Measurements from ENCODE around the gene SH3RF3. TPM values are rescaled to one million over a fixed set of nuclear protein-coding genes. Genes with fewer than 3 reads are reported as not detected.

The SH3RF3 gene
- total RNA-seq, 1 donor from 2014 or later: 0.68 TPM

DNA sequence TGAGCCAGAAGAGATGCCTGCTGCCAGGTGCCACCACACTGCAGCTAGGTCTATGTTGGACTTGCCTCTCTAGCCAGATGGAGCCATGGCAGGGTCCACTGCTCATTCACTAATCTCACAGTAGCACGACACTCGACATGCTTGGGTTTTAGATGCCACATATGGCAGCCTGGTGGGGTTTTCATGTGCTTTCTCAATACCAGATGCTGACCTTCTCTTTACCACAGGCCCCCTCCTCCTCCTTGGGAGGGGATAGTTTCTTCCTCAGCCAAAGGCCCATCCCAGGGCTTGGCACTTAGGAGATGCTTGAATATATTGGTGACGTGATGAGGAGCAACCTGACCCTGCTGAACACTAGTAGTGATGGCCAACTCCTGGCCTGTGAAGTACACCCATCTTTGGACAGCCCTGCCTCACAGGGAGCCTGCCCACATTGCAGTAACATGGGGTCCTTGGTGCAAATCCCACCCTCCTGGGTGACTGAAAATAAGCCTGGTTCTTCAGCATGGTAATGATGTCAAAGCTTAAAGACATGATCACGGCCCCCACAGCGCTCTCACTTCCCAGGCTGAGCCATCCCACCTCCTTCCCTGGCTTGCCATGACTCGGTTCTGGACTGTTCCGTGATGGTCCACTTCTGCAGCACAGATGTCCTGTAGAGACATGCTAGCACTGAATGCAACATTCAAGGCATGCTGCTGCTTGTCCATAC lies 227.5 kb downstream of the SH3RF3 start:
- no peak for ATAC-seq

DNA sequence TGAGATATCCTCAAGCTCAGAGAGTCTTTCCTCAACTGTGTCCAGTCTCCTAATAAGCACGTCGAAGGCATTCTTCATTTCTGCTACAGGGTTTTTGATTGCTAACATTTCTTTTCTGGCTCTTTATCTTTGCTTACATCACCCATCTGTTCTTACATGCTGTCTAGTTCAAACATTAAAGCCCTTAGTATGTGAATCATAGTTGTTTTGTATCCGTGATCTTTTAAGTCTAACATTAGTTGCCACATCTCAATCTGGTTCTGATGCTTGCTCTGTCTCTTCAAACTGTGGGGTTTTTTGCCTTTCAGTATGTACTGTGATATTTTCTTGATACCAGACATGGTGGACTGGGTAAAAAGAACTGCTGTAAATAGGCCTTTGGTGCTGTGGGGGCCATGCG lies 235.2 kb downstream of the SH3RF3 start:
- peak; percentile 32 for ATAC-seq

DNA sequence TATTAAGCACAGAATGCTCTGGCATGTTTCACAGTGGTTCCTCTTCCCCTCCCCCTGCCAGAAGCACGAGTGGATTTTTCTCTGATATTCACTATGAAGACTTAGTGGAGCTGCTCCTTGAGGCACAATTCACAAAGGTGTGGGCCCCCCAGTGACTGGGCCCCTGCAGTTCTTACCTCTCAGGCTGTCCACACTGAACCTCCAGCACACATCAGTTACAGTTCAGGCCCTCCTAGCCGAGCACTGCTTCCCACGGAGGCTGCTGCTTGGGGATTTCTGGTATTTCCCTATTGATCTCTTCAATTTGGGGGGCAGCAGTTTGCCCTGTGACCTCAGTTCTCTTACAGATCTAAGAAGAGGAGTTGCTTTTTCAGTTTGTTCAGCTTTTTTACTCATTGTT lies 236.1 kb downstream of the SH3RF3 start:
- no peak for ATAC-seq

DNA sequence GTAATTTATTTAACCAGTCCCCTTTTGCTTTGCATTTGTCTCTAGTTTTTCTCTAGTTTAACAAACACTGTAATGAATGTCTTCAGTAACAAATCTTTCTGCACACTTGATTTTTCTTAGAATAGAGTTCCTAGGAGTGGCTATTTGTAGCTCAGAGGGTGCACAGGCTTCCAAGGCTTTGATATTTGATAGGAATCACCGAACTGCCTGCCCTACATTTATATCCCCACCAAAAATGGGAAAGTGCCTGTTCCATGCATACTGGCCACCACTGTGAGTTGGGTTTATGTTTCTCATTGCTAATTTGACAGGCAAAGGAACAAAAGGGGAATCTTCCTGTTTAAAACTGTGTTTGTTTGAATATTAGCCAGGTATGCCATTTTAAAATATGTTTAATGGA lies 238.7 kb downstream of the SH3RF3 start:
- no peak for ATAC-seq

GRCh38 chr2:109368798-109369197 lies 239.8 kb downstream of the SH3RF3 start:
- no peak for ATAC-seq

DNA sequence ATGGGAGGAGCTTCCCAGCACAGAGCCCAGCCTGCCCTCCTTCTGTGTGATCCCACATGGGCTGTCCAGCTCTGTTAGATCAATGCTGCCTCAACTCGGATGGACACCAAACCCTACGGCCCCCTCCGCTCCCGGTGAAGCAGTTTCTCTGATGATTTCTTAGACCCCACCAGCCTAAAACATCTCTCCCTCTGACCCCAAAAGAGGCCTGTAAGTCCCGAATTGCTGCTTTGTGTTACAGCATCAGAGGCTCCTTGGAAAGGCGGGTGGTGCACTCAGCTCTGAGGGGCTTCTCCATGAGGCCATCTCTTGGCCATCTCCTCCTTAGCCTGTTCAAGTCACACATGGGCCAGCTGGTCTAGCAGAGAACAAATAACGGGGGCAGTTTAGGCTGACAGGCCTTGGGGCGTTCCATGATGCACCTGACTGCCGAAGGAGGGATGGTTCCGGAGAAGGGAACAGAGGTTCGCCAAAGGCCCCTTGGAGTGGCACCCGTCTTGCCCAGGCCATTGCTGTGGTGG lies 240.7 kb downstream of the SH3RF3 start:
- ATAC-seq: no peak

- no peak for ATAC-seq
Measured at GRCh38 chr2:109370399-109371035, 241.5 kb downstream of the SH3RF3 start.

DNA sequence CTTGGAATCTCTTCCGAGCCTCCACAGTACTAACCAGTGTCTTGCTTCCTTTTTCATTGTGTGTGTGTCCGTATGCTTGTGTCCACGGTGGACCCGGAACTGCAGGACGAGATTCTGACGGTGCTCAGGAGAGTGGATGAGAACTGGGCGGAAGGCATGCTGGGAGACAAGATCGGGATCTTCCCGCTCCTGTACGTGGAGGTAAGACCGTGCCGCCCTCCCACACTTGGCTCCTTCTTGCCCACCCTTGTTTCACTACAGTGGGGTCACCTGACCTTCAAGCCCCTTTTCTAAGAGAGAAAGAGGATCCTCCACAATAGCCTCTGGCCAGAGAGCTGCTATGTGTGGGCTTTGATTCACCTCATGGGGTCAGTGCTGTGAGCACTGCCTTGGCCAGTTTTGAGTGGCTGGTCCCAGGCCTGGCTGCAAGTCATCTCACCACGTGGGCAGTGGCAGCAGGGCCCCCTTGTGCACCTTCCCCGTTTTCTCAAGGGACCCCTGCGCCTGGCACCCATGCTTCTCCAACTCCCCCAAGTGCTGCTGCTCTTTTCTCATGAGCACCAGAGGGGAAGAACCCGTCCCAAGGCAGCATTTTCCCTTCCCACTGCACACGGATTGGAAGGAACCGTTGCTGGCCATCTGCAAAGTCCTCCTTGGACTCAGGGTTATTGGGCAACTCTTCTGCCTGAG lies 242.6 kb downstream of the SH3RF3 start:
- ATAC-seq: no peak

GRCh38 chr2:109372171-109372568 lies 243.2 kb downstream of the SH3RF3 start:
- ATAC-seq: no peak

GRCh38 chr2:109372614-109373013 lies 243.6 kb downstream of the SH3RF3 start:
- ATAC-seq: no peak

DNA sequence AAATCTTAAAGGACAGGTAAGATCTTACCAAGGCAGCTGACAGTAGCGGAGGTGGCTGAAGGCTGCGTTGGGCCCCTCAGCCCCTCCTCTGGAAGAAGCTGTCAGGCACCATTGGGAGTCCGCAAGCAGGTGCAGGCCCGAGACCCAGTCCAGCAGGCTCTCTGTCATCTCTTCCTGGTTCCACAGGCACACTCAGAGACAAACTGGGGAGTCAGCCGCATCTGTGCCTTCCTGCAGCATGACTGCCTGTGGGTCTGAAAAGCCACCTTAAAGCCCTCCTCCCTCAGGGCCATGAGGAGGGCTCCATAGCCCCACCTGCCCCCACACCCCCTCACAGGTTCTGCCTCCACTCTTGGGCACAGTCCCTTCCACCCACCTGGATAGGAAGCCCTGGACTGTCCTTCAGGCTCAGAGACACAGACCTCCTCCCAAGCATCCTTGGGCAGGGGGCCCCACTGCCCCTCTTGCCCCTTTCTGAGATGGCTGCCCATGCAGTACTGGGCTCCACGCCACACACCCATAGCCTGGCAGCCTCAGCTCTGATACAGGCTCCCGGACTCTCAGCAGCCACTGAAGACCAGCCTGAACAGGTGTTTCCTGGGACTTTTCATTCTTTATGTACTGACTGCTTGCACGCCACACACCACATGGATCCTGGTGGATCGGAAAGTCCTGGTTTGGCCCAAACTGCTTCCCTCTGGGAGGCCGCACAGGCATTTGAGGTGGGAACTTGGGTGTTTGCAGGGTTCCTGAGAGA lies 245.0 kb downstream of the SH3RF3 start:
- ATAC-seq: no peak

DNA sequence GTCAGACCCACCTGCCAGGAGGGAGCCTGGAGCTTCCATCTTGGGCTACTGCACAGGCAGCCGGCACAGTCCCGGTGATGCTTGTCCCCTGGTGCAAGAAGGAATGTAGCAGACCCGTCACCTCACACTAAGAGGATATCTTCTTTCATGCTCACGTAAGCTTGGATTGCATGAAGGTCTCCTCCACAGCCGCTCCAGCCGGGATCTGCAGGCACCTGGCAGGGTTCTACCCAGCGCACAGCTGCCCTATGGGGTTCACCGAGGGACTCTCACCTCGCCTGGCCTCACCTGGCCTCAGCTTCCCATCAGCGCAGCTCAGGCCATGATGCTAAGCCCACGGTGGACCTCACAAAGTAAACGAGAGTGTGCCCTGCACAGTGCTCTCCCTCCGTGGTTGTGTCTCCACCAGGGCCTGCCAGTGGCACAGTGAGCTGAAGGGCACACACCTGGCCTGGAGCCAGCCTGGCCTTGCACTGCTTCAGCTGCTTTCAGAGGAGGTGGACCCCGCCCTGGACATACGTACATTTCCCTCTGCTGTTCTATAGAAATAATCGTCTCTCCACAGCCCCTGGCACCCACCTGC lies 245.6 kb downstream of the SH3RF3 start:
- ATAC-seq: no peak

DNA sequence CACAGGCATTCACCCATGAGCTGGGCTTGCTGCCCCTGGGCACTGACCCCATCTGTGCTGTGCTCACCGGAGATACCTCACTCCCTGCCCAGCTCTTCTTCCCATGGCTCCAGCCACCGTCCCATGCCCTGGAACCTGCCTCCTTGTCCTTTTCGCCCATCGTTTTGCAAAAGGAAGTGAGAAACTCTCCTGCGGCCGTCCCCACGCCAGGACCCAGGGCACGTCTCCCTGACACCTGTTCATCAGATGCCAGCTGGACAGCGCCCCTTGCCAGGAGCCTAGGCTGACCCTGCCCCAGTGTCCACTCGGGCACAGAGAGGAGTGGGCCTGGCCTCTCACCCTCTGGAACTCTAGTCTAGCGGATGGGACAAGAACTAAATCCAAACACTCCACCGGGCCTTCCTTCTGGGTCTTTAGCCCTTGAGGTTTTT lies 246.1 kb downstream of the SH3RF3 start:
- no peak for ATAC-seq

DNA sequence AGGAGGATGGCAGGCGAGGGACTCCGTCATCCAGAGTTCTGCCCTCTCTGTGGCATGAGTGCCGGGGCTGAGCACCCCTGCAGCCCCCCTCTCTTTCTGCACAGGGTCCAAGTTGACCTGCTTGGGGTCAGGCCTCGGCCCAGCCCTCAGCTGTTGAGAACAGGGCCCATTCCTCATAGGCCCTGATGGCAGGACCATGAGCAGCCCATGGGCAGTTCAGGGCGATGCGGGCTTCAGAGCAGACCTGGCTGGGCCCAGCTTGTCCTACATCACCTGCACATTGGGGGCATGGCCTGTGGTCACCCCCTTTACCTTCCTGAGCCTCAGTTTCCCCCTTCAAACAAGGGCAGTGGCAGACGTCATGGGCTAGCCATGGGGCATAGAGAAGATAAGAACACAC lies 246.7 kb downstream of the SH3RF3 start:
- ATAC-seq: no peak

DNA sequence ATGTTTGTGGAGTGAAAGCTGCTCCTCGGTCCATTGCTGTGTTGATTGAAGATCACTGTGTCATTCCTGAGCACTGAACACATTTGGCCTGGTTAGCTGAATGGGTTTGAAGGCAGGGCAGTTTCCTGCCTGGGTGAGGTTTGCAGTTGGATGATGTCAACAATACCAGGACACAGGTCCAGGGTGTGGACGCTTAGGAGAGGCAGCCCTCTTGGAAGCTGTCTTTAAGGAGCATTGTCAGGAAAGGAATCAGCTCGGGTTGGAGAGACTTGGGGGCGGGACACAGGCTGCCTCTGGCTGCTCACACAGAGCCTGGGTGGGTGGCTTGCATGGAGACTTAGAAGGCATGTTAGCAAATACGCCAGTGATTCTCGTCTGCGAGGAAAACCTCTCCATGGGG lies 247.1 kb downstream of the SH3RF3 start:
- ATAC-seq: peak; percentile 60

DNA sequence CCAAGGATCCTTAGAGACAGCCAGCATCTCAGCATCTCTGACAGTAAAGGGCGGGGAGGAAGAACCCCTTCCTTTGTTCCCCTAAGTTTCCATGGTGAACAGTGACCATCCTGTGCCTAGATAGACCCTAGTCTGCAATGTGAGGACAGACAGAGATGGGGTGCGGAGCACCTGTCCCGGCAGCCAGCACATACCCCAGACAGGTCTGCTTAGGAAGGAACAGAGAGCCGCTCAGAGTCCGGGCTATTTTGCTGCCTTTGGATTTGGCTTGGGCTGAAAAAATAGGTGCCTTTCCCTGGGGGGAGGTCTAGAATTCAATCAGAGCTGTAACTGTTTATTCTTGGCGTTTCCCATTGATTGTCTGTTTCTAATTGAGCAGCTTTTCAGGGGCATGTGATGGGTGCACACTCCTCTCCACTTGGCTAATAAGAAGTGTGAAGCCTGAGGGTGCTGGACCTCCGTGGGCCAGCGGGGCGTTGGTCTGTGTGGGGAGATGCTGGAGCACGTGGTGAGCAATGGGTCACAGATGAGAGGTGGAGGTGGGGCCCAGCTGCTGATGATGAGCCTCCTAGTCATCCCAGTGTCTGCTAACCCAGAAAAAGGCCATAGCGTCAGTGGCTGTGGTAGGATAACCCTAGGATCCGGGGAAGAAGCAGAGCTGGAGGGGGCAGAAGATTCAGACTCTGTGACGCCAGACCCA lies 247.9 kb downstream of the SH3RF3 start:
- ATAC-seq: no peak

GRCh38 chr2:109377976-109378375 lies 249.0 kb downstream of the SH3RF3 start:
- ATAC-seq: no peak

- no peak for ATAC-seq
Measured at GRCh38 chr2:109378682-109379081, 249.7 kb downstream of the SH3RF3 start.

DNA sequence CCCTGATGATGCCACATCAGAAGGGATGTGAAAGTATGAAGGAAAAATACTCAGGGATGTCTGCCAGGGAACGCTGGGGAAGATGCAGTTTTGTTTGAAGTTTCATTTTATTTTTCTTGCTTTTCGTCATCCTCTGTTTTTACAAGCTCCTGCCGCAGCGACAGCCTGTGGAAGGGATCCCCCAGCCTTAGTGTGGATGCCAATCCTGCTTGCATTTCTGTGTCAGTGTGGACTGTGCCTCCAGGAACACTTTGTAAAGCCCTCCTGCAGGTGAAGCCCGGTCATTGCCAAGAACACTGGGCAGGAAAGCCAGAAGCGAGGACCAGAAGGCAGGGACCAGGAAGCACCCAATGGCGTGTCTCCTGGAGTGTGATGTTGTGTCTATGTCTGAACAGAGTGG lies 250.5 kb downstream of the SH3RF3 start:
- no peak for ATAC-seq

DNA sequence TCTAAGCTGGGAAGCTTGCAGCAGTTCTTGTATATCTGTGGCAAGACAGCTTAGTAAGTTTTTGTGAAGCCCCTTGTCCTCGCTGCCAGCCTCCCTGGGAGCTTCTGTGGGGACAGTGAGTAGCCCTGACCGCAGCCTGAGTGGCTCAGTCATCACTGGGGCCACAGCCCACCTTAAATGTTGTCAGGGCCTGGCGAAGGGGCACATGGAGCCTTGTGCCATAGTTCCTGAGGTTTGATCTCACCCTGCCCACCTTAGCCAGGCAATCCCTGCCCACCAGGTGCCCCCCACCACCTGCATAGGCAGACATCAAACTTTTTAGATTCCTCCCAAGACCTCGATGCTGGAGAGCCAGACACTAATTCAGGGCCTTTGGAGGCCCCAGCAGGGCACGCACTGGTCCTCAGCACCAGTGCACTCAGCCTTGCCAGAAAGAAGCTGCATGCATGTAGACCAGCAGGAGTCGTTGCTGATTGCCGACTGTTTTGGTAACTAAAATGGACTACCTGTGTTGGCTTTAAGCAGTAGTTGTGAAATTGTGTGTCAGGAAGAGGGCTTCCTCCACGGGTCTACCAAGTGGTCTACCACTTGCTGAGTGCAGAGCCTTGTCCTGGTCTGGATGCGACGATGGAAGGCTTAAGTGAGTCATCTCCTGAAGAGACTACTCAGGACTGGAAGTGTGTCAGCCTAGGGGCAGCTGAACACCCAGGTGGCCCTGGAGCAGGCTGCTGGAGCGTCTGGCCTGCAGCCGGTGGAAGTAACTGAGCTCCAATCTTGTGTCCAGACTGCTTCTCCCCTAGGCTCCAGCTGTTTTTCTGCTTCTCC lies 251.7 kb downstream of the SH3RF3 start:
- ATAC-seq: peak; percentile 19

GRCh38 chr2:109381327-109381820 lies 252.4 kb downstream of the SH3RF3 start:
- no peak for ATAC-seq

Measured in esophagus mucosa (tissue), 1 donor.